ENCODE results near the gene WDR31.

DNA sequence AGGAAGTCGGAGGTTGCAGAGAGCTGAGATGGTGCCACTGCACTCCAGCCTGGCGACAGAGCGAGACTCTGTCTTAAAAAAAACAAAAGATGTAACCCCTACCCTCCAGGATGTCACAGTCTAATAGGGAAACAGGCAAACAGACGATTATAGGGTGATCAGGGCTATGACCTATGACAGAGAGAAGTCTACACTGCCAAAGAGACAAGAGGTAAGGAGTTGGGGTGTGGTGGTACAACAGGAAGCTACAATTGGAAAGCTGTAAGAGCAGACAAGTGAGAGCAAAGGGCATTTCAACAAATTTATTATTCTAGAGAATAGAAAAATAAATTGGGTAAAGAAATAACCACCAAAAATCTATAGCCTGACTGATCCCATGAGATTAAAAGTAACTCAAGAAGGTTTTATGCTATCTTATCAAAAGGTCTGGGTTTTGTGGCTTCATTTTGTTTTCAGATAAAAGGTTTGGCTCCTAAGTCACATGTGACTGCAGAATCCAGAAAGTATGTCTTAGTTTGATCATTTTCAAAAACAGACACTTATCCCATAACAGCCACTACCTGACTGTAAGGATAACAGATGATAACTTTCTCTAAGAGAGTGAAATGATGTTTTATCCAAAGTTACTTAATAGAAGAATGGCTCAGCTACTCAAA, 72.0 kb downstream of the WDR31 start:
- TF ChIP-seq POLR2A (IDR thresholded peaks at IDR 0.05) (no peak), POLR2AphosphoS5 (IDR thresholded peaks at IDR 0.05; ENCODE audit: insufficient read depth in 1 of 2, low read depth in 1 of 2) (no peak)
- TF ChIP-seq, protein P1, sequence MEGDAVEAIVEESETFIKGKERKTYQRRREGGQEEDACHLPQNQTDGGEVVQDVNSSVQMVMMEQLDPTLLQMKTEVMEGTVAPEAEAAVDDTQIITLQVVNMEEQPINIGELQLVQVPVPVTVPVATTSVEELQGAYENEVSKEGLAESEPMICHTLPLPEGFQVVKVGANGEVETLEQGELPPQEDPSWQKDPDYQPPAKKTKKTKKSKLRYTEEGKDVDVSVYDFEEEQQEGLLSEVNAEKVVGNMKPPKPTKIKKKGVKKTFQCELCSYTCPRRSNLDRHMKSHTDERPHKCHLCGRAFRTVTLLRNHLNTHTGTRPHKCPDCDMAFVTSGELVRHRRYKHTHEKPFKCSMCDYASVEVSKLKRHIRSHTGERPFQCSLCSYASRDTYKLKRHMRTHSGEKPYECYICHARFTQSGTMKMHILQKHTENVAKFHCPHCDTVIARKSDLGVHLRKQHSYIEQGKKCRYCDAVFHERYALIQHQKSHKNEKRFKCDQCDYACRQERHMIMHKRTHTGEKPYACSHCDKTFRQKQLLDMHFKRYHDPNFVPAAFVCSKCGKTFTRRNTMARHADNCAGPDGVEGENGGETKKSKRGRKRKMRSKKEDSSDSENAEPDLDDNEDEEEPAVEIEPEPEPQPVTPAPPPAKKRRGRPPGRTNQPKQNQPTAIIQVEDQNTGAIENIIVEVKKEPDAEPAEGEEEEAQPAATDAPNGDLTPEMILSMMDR (IDR thresholded peaks at IDR 0.05): no peak

Data from vagina (tissue), 2 donors.